Measurements from ENCODE around the gene NPAS3. TPM values are rescaled to one million over a fixed set of nuclear protein-coding genes. Genes with fewer than 3 reads are reported as not detected.

NPAS3 gene
- total and polyA plus RNA-seq, 8 donors, result 0.23 to 2.8 (median 1.4) TPM

GRCh38 chr14:33564774-33565630, 626.3 kb downstream of the NPAS3 start:
- TF ChIP-seq, protein P1, sequence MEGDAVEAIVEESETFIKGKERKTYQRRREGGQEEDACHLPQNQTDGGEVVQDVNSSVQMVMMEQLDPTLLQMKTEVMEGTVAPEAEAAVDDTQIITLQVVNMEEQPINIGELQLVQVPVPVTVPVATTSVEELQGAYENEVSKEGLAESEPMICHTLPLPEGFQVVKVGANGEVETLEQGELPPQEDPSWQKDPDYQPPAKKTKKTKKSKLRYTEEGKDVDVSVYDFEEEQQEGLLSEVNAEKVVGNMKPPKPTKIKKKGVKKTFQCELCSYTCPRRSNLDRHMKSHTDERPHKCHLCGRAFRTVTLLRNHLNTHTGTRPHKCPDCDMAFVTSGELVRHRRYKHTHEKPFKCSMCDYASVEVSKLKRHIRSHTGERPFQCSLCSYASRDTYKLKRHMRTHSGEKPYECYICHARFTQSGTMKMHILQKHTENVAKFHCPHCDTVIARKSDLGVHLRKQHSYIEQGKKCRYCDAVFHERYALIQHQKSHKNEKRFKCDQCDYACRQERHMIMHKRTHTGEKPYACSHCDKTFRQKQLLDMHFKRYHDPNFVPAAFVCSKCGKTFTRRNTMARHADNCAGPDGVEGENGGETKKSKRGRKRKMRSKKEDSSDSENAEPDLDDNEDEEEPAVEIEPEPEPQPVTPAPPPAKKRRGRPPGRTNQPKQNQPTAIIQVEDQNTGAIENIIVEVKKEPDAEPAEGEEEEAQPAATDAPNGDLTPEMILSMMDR (IDR thresholded peaks at IDR 0.05), result no peak
- Histone ChIP-seq H3K9me3 (no peaks in the 10 kb centered on the region), H3K27ac (no peak overlapping the region), H3K4me1 (no peaks in the 10 kb centered on the region), H3K4me3 (no peak overlapping the region), H3K27me3 (no peaks in the 10 kb centered on the region), H3K36me3 (no peaks in the 10 kb centered on the region)
- intact Hi-C loops (cut with DNase I), result no loop called here
- no peak for DNase-seq
- FAIRE-seq, result no peak
- 63 to 78% methylated on average over 3 of the region's 3 CpGs for WGBS, 2 donors
- peak in 2 of 4 donors; percentile 38 to 69 for ATAC-seq

DNA sequence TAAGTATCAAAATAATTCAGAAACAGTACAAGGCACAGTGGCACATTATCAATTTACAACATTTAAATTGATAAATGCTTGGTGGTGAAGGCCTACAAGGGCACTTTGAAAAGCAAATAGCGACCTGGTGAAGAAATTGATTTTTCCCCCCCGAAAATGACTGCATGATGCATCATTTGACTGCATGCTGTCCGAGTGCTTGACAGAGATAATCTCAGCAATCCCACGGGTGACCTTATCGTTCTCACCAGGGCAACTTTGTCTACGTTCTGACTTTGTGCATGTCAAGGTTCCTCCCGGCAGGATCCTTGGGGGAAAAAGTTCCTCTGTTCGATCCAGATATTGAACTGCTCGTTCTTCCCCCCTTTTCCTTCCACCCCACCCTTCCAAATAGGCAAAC, 627.4 kb downstream of the NPAS3 start:
- Histone ChIP-seq H3K27me3 (no peaks in the 10 kb centered on the region), H3K4me1 (no peaks in the 10 kb centered on the region), H3K4me3 (no peak overlapping the region), H3K27ac (no peak overlapping the region), H3K9me3 (no peaks in the 10 kb centered on the region), H3K36me3 (no peaks in the 10 kb centered on the region)
- FAIRE-seq (no peak), DNase-seq (no peak), ATAC-seq (no peak)
- intact Hi-C loops (cut with DNase I), result no loop called here
- 56 to 57% methylated on average over 9 of the region's 9 CpGs for WGBS, 2 donors
- TF ChIP-seq, protein P1 (IDR thresholded peaks at IDR 0.05), result no peak

- no peaks in the 10 kb centered on the region for H3K4me1 ChIP-seq
- no peak overlapping the region for H3K4me3 ChIP-seq
- intact Hi-C loops (cut with DNase I), result no loop called here
- TF ChIP-seq, protein P1 (IDR thresholded peaks at IDR 0.05), result no peak
- no peaks in the 10 kb centered on the region for H3K27me3 ChIP-seq
- no peak for FAIRE-seq
- ATAC-seq, result no peak
- DNase-seq, result no peak
- no peak overlapping the region for H3K27ac ChIP-seq
- no peaks in the 10 kb centered on the region for H3K9me3 ChIP-seq
- 50 to 55% methylated on average over 10 of the region's 10 CpGs for WGBS, 2 donors
- H3K36me3 ChIP-seq, result no peaks in the 10 kb centered on the region
Observed at GRCh38 chr14:33567023-33567728, 628.5 kb downstream of the NPAS3 start.

DNA sequence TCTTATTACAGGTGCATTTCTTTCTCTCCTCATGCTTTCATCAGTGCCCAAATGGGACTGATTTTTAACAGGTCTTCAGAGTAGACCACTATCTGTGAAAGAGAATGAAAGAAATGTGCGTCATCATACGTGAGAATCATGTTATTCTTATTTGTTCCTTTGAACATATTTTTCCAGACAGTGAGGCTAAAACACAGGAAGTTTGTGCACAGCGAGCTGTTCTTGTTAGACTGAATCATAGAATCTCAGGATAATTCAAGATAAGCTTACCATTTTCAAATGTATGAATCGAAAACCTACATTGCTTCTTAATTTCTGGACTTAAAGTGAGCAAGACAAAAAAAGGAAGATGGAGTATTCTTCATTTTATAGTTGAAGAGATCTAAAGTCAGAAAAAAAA, 629.1 kb downstream of the NPAS3 start:
- H3K36me3 ChIP-seq, result no peaks in the 10 kb centered on the region
- ATAC-seq, result no peak
- TF ChIP-seq, protein P1 (IDR thresholded peaks at IDR 0.05), result no peak
- no peak overlapping the region for H3K4me3 ChIP-seq
- H3K4me1 ChIP-seq, result no peaks in the 10 kb centered on the region
- 77 to 83% methylated on average over 4 of the region's 4 CpGs for WGBS, 2 donors
- H3K27ac ChIP-seq, result no peak overlapping the region
- FAIRE-seq, result no peak
- H3K27me3 ChIP-seq, result no peaks in the 10 kb centered on the region
- intact Hi-C loops (cut with DNase I), result no loop called here
- no peaks in the 10 kb centered on the region for H3K9me3 ChIP-seq
- no peak for DNase-seq

All from pancreas (tissue), 10 donors.